ENCODE results near the gene PPRC1.

Gene PPRC1

GRCh38 chr10:102191956-102192355 lies 59.1 kb downstream of the PPRC1 start:
- no peak for DNase-seq

- no peak for DNase-seq
Measured at GRCh38 chr10:102195296-102195870, 62.5 kb downstream of the PPRC1 start.

GRCh38 chr10:102196893-102197292 lies 64.1 kb downstream of the PPRC1 start:
- no peak for DNase-seq

GRCh38 chr10:102198027-102198426 lies 65.2 kb downstream of the PPRC1 start:
- DNase-seq: no peak
